GM19351 (cell line): ENCODE results near the gene RGN.
"Not testable (repeated sequence)": the region's sequence is repeated elsewhere in the genome, so short reads cannot be mapped to it uniquely, and the experiment has no call there.

ENCODE experiments used
- ATAC-seq: cut with Tn5 transposase; IDR thresholded peaks from one replicate; pipeline ENCODE4 v1.9.1; 2021; ENCODE audit warnings: mild to moderate bottlenecking, moderate library complexity; ENCODE audit not compliant: unreplicated experiment

The RGN gene

GRCh38 chrX:47116551-47117110 is 38.4 kb downstream of the RGN start:
- ATAC-seq: not testable (repeated sequence)

- ATAC-seq: not testable (repeated sequence)
Observed at GRCh38 chrX:47124466-47124865, 46.2 kb downstream of the RGN start.

GRCh38 chrX:47129157-47129898 is 51.1 kb downstream of the RGN start:
- peak; percentile 97 for ATAC-seq

- ATAC-seq: no peak
Observed at GRCh38 chrX:47129899-47130358, 51.7 kb downstream of the RGN start.

- ATAC-seq: no peak
Observed at GRCh38 chrX:47133493-47133892, 55.2 kb downstream of the RGN start.

GRCh38 chrX:47135650-47136049 is 57.4 kb downstream of the RGN start:
- not testable (repeated sequence) for ATAC-seq

GRCh38 chrX:47138171-47138570 is 59.9 kb downstream of the RGN start:
- no peak for ATAC-seq
